ENCODE data around the gene ACSL5.

ACSL5 gene

DNA sequence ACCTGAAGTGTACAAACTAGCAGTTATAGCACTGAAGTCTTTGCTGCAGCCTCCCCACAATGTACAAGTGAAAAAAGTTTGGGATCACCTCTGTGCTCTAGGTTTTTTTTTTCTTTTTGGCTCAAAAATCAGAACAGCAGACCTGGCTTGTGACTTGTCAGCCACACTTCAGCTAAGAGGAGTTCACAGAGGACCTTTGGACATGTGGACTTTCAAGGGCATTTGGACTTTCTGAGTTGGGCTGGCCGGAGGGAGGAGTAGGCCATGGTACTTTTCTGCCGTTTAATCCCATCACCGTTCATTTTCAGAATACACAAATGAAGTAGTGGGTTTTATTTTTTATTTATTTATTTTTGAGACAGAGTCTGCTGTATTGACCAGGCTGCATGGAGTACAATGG lies 21.9 kb upstream of the ACSL5 start:
- Histone ChIP-seq H3K9me3 (no peaks in the 10 kb centered on the region), H3K4me1 (no peaks in the 10 kb centered on the region), H3K27me3 (no peaks in the 10 kb centered on the region), H3K27ac (no peak overlapping the region), H3K4me3 (no peak overlapping the region), H3K36me3 (no peaks in the 10 kb centered on the region)
- intact Hi-C loops (cut with DNase I; ENCODE audit: low total_unique reads), result no loop called here
- TF ChIP-seq, protein P1, sequence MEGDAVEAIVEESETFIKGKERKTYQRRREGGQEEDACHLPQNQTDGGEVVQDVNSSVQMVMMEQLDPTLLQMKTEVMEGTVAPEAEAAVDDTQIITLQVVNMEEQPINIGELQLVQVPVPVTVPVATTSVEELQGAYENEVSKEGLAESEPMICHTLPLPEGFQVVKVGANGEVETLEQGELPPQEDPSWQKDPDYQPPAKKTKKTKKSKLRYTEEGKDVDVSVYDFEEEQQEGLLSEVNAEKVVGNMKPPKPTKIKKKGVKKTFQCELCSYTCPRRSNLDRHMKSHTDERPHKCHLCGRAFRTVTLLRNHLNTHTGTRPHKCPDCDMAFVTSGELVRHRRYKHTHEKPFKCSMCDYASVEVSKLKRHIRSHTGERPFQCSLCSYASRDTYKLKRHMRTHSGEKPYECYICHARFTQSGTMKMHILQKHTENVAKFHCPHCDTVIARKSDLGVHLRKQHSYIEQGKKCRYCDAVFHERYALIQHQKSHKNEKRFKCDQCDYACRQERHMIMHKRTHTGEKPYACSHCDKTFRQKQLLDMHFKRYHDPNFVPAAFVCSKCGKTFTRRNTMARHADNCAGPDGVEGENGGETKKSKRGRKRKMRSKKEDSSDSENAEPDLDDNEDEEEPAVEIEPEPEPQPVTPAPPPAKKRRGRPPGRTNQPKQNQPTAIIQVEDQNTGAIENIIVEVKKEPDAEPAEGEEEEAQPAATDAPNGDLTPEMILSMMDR (IDR thresholded peaks at IDR 0.05), result no peak
- no peak for DNase-seq

DNA sequence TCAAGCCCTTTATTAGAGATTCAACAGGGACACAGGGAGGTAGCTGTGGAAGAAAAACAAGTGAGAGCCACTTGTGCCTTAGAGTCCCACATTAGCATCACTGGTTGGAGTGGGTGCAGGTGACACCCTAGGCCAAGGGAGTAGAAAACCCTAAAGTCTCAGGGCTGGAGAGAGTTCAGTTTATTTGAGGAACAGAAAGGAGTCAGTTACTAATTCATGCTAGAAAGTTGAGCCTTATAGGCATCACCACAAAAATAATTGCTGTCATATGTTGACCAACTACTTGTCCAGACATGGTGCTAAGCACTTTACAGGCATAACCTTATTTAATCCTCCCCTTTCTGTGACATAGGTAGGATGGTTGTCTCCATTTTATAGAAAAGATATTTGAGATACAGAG lies 20.9 kb upstream of the ACSL5 start:
- Histone ChIP-seq H3K9me3 (no peaks in the 10 kb centered on the region), H3K4me1 (no peaks in the 10 kb centered on the region), H3K4me3 (no peak overlapping the region), H3K27ac (no peak overlapping the region), H3K36me3 (no peaks in the 10 kb centered on the region), H3K27me3 (no peaks in the 10 kb centered on the region)
- intact Hi-C loops (cut with DNase I; ENCODE audit: low total_unique reads), result no loop called here
- no peak for DNase-seq
- TF ChIP-seq, protein P1 (IDR thresholded peaks at IDR 0.05), result no peak

DNA sequence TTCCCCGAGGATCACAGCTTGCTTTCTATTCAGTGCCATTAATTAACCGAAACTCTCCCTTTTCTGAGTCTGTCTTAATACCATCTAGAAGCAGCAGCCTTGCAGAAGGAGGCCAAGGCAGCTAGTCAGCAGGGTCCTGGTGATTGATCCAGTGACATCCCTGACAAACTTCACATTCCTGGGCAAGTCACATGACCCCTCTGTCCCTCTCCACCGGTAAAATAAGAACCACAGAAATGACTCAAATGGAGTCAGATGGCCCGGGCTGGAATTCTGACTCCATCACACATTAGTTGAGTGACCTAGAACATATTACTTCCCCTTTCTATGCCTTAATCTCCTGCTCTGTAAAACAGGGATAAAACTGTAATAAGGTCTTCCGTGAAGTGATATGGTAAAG lies 17.2 kb upstream of the ACSL5 start:
- Histone ChIP-seq H3K4me3 (no peak overlapping the region), H3K27me3 (no peaks in the 10 kb centered on the region), H3K4me1 (peaks cover 0 to 17% (median 10%) of the 10 kb centered on the region in 4 donors), H3K27ac (no peak overlapping the region), H3K36me3 (no peaks in the 10 kb centered on the region), H3K9me3 (no peaks in the 10 kb centered on the region)
- DNase-seq, result no peak
- intact Hi-C loops (cut with DNase I; ENCODE audit: low total_unique reads), result no loop called here
- TF ChIP-seq, protein P1 (IDR thresholded peaks at IDR 0.05), result no peak

DNA sequence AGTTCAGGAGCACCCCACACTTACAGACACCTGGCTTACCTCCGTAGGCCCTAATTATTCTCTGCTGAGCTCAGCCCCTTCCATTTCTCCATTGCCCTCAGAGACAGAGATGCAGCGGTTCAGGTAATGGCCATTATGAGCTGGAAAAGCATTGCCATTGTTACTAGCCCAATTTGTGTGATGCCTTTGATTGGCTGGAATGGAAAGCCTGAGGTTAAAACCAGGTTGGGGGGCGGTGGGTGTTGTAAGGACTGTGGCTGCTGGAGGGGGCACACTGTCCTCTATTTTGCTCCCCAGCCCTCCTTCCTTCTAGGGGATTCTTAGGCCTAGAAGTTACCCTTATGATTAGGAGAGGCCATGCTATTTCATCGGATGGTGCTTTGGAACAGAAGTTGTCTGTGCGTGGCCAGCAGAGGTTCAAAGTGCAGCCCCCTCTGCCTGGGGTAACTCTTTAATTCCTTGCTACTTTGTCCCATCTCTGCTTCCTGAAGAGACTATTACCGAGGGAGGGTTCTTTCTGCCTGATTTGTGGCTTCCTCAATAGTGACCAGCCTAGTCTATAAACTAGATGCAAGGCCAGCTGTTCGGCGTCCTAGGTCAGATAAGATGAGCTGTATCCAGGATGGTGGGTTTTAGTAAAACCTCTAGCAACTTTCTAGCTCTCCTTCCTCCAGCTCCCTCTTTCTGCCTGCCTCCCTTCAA lies 14.2 kb upstream of the ACSL5 start:
- Histone ChIP-seq H3K27me3 (no peaks in the 10 kb centered on the region), H3K27ac (peak overlapping the region; percentile 5 to 62), H3K4me3 (no peak overlapping the region), H3K9me3 (no peaks in the 10 kb centered on the region), H3K4me1 (peaks cover 0 to 37% (median 23%) of the 10 kb centered on the region in 4 donors), H3K36me3 (no peaks in the 10 kb centered on the region)
- intact Hi-C loops (cut with DNase I; ENCODE audit: low total_unique reads), result no loop called here
- no peak for DNase-seq
- TF ChIP-seq, protein P1 (IDR thresholded peaks at IDR 0.05), result no peak

DNA sequence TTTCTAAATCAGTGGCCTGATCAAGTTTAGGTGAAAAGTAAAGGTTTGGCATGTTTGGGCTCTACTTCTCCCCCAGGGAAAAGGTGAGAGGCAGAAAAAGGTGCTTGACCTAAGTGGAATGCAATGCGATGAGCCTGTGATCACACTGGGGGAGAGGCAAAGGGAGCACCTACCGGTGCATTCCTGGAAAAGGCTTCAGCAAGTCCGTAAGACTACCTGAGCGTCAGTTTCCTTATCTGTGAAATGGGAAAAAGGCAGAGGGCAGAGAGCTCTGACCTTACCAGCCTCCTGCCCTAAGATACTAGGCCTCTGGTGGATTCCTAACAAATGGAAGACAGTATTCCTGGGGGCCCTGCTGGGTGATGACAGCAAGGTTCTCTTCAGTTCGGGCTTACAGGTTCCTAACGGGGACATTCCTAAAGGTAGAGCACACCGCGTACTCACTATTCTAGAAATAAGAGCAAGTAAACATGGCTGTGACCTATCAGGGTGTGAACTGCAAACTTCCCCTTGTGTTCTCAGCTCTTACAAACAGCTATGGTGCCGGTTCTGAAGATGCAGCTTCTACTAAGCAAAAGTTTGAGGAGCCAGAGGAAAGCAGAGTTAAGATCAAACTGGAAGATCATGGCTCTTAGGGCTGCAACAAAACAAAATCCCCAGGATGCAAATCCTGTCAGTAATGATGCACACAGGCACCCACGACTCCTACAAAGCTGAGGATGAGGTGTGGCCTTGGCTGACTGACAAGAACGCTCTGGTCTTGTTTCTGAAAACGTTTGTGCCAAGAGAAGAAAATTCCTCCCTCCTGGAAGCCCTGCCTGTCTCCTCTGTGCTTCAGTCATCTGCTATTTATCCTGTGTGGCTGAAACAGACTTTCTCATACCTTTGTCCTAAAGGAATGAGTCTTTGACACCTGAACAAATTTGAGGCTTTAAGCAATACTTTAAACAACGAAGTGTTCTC lies 13.3 kb upstream of the ACSL5 start:
- H3K4me3 ChIP-seq, result no peak overlapping the region
- no peaks in the 10 kb centered on the region for H3K36me3 ChIP-seq
- intact Hi-C loops (cut with DNase I; ENCODE audit: low total_unique reads), result no loop called here
- TF ChIP-seq, protein P1 (IDR thresholded peaks at IDR 0.05), result no peak
- H3K27me3 ChIP-seq, result no peaks in the 10 kb centered on the region
- H3K27ac ChIP-seq, result peak overlapping the region; percentile 51 to 62
- peaks cover 0 to 37% (median 23%) of the 10 kb centered on the region in 4 donors for H3K4me1 ChIP-seq
- H3K9me3 ChIP-seq, result no peaks in the 10 kb centered on the region
- peak in 1 of 2 donors; percentile 54 for DNase-seq

Measured in tibial artery (tissue), 4 donors.